LoVo (cell line): ENCODE results near the gene CSRP1.
"Not testable (repeated sequence)": the region's sequence is repeated elsewhere in the genome, so short reads cannot be mapped to it uniquely, and the experiment has no call there.

Source experiments
- DNase-seq: peaks from one replicate; pipeline ENCODE4 v3.0.0-alpha.2; 2016; ENCODE audit warnings: low spot score

CSRP1 gene

DNA sequence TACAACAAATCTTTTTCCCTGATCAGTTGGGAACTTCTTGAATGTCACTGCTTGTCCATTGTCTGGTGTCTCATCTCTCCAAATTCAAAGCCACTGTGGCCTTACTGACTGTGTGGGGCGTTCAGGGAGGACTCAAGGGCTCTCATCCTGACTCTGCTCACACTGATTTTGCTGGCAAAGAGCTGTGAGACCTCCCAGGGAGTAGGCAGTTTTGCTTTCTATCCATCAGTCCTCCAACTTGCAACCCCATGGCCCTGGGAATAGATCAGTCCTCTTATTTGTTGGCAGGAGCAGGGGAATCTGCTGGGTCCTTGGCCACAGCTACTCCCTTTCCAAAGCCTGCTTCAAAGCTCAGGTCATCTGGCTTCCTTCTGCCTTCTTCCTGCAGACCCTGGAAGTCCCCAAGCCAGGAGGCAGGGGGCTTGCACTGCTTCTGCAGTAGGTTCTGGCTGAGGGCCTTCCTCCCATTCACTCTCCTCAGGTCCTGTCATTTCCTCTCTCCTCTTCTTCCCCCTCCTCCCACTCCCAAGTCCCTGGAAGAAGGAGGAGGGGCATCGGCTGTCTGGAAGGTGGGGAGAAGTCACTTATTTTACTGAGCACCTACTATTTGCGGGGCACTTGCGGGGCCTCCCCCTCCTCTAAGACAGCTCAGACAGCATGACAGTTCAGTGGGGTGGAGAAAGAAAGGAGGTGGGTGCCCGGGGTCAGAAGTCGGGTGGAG lies 31.1 kb upstream of the CSRP1 start:
- no peak for DNase-seq

DNA sequence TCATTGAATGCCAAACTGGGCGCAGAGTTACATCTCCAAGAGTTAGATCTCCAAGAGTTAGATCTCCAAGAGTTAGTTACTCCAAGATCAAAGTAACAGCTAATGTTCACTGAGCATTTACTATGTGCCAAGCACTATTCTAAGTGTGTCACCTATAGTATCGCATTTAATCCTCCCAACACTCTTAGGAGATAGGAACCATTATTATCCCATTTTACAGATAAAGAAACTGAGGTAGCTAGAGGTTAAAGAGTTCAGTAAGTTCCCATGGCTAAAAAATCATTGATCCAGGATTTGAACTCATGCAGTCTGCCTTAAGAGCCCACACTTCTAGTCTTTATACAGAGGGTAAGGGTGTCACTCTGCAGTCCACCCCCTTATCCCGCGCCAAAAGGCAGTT lies 30.5 kb upstream of the CSRP1 start:
- no peak for DNase-seq

DNA sequence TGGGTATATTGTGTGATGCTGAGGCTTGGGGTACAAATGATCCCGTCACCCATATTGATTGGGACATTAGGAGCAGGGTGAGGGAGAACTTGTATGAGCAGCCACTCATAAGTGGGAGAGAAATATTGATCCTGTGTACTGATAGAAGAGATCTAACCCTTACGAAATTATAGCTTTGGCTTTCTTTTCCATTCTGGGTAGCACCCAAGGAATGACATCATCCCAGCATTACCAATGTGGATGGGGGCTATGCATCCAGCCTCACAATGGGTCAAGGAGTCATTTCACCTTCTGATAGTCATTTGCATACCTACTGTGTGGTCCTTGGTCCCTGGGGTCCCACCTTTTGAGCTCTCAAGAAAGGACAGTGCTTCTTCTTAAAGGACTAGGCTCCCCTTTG lies 30.1 kb upstream of the CSRP1 start:
- DNase-seq, result no peak

DNA sequence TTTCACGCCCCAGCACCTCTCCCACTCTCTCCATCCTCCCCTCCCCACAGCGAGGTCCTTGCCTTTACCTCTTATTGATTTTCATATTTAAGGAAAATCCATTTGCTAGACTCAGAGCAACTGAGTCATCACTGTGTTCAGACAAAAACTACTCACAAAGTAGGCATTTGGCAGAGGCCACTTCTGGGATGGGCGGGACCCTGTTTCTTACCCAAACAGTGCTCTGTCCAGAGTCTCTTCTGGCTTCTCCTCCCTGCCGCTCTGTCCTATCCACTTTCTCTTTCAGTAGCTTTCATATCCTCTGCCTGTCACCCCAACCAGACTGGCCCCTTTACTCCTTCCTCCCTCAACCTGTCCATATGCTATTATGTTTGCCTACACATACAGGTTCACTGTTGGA lies 29.6 kb upstream of the CSRP1 start:
- peak; percentile 14 for DNase-seq

DNA sequence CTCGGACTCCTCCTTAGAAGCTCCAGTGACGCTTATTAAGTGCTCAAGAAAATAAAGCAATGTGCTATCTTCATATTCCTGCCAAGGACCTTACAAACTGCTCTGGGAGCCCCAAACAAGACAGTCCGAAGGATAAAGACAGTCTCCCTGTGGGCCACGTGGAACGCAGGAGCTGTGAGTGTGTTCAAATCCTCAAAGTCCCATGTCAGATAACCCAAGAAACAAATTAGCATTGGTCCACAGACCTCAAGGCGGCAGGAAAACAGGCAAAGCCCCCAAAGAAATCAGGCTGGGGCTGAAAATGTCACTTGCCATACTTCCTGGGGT lies 29.0 kb upstream of the CSRP1 start:
- DNase-seq, result no peak

DNA sequence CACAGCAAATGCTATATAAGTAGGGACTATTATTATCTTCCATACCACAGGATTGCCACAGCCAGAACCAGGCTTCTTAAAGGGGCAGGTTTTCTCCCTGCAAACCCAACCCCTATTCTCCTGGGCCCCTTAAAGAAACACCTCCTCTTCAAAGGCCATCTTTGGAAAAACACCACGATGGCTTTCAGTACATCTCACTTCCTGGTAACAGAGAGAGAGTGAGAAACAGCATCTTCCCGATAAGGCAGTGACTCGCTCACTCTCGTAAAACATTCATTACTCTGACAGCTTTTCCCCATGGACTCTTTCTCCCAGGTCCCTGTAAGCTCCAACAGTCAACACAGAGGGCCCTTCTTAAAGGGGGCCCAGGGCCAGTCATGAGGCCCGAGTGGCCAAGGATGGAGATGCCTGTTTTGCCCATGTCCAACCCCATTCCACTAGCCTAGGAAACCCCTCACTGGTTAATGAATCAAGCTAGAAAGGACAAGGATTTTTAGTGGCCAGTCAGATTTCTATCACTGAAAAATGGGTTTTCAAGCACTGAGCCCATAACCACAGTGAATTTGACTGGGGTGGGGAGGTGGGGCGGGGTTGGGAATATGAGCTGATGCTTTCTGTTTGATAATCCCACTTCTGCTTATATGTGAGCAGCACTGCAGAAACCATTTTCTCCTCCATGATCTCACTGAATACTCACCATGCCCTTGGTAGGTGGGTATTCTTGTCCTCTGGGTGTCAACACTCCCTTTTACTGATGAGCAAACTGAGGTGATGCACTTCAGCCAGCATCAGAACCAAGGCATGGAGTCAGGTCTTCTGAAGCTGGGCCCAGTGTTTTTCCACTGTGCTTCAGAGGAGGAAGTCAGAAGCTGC lies 28.4 kb upstream of the CSRP1 start:
- peak; percentile 44 for DNase-seq

DNA sequence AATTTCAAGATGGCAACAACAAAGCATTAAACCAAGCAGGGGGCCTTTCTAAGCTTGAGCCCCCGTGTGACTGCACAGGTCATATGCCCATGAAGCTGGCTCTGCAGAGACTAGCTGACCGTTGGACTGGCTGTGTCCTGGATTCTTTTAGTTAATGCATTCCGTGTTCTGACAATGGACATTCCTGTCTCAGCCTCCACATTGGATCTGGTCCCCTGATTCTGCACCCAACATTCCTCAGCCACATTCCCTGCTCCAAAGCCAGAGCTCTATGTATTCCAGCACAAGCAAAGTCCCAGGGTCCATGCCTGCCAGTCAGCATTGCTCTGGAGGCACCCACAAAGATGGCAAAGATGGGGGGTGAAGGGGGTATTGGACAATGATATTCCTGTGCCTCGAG lies 26.9 kb upstream of the CSRP1 start:
- DNase-seq, result no peak

DNA sequence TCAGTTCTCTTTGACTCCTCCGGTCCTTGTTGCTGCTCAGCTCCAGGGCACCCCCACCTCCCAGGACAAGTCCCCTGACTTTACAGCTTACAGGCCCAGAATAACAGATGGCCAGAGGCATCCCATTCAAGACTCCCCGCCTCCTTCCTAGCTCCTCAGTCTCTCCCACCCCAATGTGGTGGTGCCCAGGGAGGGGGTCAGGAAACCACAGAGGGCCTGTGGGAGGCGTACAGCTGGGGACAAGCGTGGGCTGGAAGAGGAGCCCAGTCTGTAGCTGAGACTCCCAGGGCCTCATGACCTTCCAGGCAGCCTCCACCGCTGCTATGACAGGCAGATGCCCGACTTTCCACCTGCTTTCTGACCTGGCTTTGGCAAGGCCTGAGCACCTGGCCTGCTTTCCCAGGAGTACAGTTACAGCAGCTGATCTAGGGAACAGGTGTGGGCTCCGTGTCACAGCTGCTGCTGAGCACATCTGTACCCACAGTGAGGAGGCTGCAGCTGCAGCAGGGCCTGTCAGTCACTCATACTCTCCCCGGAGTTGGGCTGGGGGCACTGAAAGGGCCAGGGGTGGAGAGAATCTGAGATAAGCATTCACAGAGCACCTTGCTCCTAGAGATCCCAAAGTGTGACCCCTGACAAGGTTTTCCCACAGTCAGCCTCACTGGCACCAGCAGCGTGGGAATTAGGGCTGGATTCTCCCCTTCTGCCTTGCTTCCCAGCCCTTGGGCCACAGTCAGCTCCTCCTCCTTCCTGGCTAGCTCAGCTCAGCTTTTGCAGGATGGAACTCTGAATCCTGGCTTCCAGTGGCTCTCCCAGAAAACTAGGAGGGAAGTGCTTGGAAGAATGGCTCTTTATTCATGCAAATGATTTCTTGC lies 24.9 kb upstream of the CSRP1 start:
- no peak for DNase-seq

DNA sequence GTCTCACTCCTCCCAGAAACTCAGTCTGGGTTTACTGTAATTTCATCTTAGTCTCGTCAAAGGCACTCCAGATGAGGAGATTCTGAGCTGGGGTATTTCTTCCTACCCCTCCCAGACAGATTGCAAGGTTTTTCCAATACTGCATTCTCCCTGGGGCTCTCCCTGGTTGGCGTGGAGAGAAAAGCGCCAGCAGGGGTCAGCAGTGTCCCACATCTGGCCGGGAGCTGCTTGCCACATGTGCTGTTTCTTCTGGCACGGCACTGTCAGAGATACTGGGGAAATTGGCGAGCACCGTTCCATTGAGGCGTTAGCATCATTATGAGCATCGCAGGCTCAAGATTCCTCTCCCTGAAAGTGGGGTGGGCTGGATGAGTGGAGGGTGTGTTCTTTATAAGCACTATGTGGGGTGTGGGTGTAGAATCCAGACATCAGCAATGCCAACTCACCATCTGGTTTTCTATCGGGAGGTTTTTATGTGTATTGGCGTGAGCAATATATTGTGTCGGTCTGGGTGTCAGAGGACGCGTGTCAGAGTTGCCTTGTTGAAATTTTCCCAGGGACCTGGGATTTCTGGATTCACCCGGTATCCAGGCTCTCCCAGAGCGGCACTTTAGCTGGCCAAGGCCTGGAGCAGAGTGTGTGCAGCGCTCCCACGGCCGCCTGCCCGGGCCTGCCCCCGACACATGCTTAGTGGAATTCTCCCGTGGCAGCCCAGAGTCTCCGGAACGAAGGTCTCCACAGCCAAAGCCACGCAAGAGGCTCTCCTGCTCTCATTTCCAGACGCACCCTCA lies 24.0 kb upstream of the CSRP1 start:
- no peak for DNase-seq

DNA sequence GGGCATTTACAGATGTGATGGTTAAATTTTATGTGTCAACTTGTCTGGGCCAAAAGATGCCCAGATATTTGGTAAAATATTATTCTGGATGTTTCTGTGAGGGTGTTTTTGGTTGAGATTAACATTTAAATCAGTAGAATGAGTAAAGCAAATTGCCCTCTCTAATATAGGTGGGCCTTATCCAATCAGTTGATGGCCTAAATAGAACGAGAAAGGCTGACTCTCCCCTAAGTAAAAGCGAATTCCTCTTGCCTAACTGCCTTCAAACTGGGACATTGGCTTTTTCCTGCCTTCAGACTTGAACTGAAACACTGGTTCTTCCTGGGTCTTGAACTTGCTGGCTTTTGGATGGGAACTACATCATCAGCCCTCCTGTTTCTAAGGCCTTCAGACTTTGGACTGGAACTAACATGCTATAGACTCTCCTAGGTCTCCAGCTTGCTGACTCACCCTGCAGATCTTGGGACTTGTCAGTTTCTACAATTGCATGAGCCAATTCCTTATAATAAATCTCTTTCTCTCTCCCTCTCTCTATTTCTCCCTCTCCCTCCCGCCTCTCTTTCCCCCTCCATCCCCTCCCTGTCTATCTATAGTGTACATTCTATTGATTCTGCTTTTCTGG lies 21.8 kb upstream of the CSRP1 start:
- DNase-seq, result peak; percentile 39

DNA sequence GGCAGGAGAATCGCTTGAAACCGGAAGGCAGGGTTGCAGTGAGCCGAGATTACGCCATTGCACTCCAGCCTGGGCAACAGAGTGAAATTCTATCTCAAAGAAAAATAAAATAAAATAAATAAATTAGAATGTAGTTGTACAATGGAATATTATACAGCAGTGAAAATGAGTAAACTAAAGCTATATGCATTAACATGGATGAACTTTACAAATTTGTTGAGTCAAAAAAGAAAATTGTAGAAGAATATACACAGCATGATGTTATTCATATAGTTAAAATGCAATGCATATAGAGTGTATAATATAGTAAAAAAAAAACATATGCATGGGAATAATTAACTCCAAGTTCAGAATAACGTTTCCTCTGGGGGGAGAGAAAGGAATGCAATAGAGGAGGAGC lies 21.0 kb upstream of the CSRP1 start:
- no peak for DNase-seq

DNA sequence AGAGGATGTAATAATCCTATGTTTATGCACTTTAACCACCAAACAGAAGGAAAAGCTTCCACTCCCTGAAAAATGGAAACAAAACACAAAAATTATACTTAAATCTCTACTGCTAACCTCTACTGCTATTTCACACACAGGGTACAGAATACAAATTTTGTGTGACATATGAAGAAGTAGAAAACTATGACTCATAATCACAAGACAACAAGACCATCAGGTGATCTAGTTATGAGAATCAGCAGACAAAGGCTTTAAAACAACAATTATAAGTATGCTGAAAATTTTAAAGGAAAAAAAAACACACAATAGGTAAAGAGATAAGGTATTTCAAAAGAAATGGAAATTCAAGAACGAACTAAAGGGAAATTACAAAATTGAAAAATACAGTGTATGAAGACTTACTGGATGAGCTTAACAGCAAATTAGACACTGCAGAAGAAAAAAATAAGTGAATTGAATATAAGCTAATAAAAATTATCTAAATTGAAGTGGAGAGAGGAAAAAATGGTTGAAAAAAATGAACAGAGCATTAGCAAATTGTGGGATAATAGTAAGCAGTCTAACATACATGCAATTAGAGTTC lies 18.4 kb upstream of the CSRP1 start:
- no peak for DNase-seq

DNA sequence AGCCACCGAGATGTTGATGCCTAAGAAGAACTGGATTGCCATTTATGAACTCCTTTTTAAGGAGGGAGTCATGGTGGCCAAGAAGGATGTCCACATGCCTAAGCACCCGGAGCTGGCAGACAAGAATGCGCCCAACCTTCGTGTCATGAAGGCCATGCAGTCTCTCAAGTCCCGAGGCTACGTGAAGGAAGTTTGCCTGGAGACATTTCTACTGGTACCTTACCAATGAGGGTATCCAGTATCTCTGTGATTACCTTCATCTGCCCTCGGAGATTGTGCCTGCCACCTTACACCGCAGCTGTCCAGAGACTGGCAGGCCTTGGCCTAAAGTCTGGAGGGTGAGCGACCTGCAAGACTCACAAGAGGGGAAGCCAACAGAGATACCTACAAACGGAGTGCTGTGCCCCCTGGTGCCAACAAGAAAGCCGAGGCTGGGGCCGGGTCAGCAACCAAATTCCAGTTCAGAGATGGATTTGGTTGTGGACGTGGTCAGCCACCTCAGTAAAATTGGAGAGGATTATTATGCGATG lies 13.2 kb upstream of the CSRP1 start:
- DNase-seq, result not testable (repeated sequence)

DNA sequence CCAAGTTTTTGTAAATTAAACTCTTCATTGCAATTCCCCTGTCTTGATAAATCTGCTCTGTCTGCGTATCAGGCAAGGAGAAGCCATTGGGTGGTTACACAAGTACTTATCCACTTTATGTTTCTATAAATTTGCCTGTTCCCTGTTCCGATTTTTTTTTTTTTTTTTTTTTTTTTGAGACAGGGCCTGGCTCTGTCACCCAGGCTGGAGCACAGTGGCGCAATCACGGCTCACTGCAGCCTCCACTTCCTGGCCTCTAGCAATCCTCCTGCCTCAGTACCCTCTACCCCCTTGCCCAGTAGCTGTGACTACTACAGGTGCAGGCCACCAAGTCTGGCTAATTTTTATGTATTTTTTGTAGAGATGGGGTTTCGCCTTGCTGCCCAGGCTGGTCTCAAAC lies 11.1 kb upstream of the CSRP1 start:
- DNase-seq, result no peak

DNA sequence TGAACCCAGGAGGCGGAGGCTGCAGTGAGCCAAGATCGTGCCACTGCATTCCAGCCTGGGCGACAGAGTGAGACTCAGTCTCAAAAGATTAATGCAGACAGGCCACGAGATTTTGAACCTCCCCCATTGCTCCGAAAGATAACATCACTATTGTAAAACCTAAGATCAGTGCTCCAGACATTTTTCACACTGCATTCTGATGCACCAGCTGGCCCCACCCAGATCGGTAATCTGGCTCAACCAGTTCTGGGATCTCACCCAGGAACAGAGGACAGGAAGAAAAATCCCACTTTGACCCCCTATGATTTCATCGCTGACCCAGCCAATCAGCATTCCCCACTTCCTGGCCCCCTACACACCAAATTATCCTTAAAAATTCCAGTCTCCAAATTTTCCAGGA lies 10.7 kb upstream of the CSRP1 start:
- DNase-seq, result peak; percentile 49

DNA sequence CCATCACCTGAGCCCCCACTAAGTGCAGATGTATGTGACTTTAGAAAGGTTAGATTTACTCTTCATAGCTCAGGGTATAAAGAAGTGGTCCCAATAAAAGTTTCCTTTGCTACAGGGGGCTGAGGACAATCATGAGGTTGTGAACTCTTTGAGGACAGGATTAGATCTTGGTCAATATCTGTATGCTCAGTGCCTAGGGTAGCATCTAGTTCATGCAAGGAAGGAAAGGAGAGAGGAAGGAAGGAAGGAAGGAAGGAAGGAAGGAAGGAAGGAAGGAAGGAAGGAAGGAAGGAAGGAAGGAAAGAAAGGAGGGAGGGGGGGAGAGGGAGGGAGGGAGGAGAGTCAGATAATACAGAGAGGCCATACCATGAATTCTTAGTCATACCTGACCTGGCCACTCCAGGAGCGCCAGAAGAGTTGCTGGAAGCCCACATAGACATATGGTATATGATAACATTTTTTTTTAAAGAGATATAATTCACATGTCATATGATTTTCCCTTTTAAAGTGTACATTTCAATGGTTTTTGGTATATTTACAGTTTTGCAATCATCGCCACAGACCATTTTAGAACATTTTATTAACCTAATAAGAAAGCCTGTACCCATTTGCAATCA lies 9.7 kb upstream of the CSRP1 start:
- DNase-seq, result no peak

DNA sequence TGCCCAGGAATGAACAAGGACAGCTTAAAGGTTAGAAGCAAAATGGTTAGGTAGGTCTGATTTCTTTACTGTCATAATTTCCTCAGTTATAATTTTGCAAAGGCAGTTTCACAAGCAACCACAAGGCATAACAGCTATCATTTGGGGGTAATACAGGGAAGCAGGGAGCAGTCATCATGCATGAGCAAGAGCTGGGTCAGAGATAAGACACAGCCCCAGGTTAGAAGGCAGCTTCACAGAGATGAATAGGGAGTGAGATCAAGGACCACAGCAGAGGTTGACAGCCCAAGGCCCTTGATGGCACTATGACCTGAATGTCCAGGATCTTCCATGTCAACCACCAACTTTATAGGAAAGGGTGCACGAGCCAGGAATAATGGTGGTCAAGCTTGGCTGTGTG lies 9.0 kb upstream of the CSRP1 start:
- no peak for DNase-seq

DNA sequence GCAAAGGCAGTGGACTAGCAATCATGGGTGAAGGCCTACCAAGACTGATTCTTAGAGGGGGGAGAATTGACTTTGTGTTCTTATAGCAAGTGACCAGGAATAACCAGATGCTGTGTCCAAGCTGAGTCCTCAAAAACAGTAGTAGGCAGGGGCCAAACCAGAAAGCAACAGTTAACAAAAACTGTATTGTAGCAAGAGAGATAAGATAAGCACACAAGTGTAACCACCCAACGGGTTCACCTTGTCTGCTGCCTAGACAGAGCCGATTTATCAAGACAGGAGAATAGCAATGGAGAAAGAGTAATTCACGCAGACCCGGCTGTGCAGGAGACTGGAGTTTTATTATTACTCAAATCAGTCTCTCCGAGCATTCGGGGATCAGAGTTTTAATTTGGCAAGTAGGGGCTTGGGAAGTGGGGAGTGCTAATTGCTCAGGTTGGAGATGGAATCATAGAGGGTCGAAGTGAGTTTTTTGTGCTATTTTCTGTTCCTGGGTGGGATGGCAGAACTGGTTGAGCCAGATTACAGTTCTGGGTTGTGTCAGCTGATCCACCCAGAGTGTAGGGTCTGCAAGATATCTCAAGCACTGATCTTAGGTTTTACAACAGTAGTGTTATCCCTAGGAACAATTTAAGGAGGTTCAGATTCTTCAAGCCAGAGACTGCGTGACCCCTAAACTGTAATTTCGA lies 8.3 kb upstream of the CSRP1 start:
- DNase-seq, result no peak

DNA sequence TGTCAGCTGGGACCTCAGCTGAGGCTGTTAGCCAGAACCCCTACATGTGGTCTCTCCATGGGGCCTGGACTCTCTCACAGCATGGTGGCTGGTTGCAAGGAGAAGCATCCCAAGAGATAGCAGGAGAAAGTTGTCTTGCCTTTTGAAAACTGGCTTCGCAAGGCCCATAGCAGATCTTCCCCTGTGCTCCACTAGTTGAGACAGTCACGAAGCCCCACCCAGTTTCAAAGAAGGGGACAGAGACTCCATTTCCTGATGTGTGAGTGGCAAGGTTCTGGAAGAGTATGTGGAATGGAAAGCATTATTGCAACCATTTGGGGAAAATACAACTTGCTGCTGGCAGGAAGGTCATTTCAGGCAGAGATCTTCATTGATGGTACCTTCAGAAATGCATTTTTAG lies 7.5 kb upstream of the CSRP1 start:
- DNase-seq, result no peak
